Panc1 (cell line): Measurements from ENCODE around the gene GGCX. TPM values are rescaled to one million over a fixed set of nuclear protein-coding genes. Genes with fewer than 3 reads are reported as not detected.

Source experiments
- ATAC-seq: fragments of 200-7000 bp; cut with Tn5 transposase; 2 replicates; pipeline ENCODE4 v1.9.1; 2020; ENCODE audit warnings: mild to moderate bottlenecking, moderate library complexity
- BruUV-seq: library from RNA; stranded (reverse); fragments of 400-500 nt; replicated peaks from 2 replicates; lab custom pipeline; 2021; lab: Mats Ljungman, UMichigan
- CTCF ChIA-PET: fragments of 300-600 bp; sonication (Branson Sonifier 250); formaldehyde crosslinking; loops from one replicate; lab custom pipeline; 2022; ENCODE audit warnings: antibody characterized with exemption; lab: Charles Lee
- POLR2A ChIA-PET: fragments of 300-600 bp; sonication (Branson Sonifier 250); formaldehyde crosslinking; loops from one replicate; lab custom pipeline; 2022; ENCODE audit warnings: antibody characterized with exemption; lab: Charles Lee
- DNase-seq: peaks from one replicate; pipeline ENCODE4 v3.0.0-alpha.2; 2010; ENCODE audit warnings: low read depth, low spot score
- H3K27ac ChIP-seq: 2 replicates; pipeline ENCODE4 v1.5.1; 2011; ENCODE audit warnings: mild to moderate bottlenecking, low read length, inconsistent platforms
- H3K27me3 ChIP-seq: fragments of 200-500 bp; sonication (Bioruptor generic); 2 replicates; pipeline ENCODE4 v1.6.0; 2014; ENCODE audit warnings: low read length, inconsistent platforms; ENCODE audit not compliant: control insufficient read depth, insufficient read depth
- H3K36me3 ChIP-seq: fragments of 200-500 bp; sonication (Bioruptor generic); 2 replicates; pipeline ENCODE4 v1.5.1; 2014; ENCODE audit warnings: inconsistent platforms, mild to moderate bottlenecking, low read length, moderate library complexity; ENCODE audit not compliant: control insufficient read depth, insufficient read depth
- H3K4me1 ChIP-seq: 2 replicates; pipeline ENCODE4 v1.5.1; 2011; ENCODE audit warnings: inconsistent platforms, mild to moderate bottlenecking, low read length, moderate library complexity; ENCODE audit not compliant: control insufficient read depth, insufficient read depth
- H3K4me3 ChIP-seq, 2 experiments: 2 replicates each; pipeline ENCODE4 v1.5.1; 2011 to 2012; ENCODE audit warnings: low read depth in 2 of 2, low read length in 2 of 2, mild to moderate bottlenecking in 2 of 2, inconsistent platforms in 1 of 2, moderate library complexity in 1 of 2
- H3K9me3 ChIP-seq: fragments of 200-500 bp; sonication (Bioruptor generic); 2 replicates; pipeline ENCODE4 v1.5.1; 2014; ENCODE audit warnings: low read depth, mild to moderate bottlenecking, inconsistent platforms, low read length, moderate library complexity; ENCODE audit not compliant: control insufficient read depth, insufficient read depth
- POLR2AphosphoS5 ChIP-seq: IDR thresholded peaks from 2 replicates; pipeline ENCODE4 v1.6.1; 2012; ENCODE audit warnings: mild to moderate bottlenecking, low read depth, low read length, moderate library complexity
- SIN3A ChIP-seq: IDR thresholded peaks from 2 replicates; pipeline ENCODE4 v1.6.1; 2012; ENCODE audit warnings: low read depth, mild to moderate bottlenecking, low read length, moderate library complexity, borderline replicate concordance; ENCODE audit not compliant: insufficient read depth
- TCF7L2 ChIP-seq: IDR thresholded peaks from 2 replicates; pipeline ENCODE4 v1.6.1; 2011; ENCODE audit warnings: mild to moderate bottlenecking, low read depth, low read length, inconsistent platforms
- in situ Hi-C: cut with HindIII; loops from 2 replicates; pipeline ENCODE4 v1.10.0; 2016; ENCODE audit warnings: low sequenced_read_pairs, low pct_unique_long_range_greater_than_20kb
- intact Hi-C: fragments of 100-400 bp; cut with micrococcal nuclease; formaldehyde crosslinking; loops from one replicate; pipeline ENCODE4 v1.10.0; 2022; ENCODE audit not compliant: unreplicated experiment
- total RNA-seq: library from RNA; stranded (reverse); gene quantifications from one replicate; pipeline ENCODE4 v1.2.1, GENCODE V29; 2021; ENCODE audit not compliant: unreplicated experiment
- TF ChIP-seq, protein P1 (sequence below), 2 experiments: IDR thresholded peaks; 2 replicates each; pipeline ENCODE4 v1.6.1; 2011 to 2012; ENCODE audit warnings: low read depth in 2 of 2, control low read depth in 1 of 2, low read length in 1 of 2, mild to moderate bottlenecking in 1 of 2, moderate library complexity in 1 of 2; ENCODE audit not compliant: insufficient read depth in 1 of 2
- TF ChIP-seq, protein P2 (sequence below): fragments of 450-650 bp; IDR thresholded peaks from 2 replicates; pipeline ENCODE4 v1.5.1; 2017; ENCODE audit warnings: mild to moderate bottlenecking

GGCX gene
- total RNA-seq, 1 experiment from 2014 or later, result 64.1 TPM

DNA sequence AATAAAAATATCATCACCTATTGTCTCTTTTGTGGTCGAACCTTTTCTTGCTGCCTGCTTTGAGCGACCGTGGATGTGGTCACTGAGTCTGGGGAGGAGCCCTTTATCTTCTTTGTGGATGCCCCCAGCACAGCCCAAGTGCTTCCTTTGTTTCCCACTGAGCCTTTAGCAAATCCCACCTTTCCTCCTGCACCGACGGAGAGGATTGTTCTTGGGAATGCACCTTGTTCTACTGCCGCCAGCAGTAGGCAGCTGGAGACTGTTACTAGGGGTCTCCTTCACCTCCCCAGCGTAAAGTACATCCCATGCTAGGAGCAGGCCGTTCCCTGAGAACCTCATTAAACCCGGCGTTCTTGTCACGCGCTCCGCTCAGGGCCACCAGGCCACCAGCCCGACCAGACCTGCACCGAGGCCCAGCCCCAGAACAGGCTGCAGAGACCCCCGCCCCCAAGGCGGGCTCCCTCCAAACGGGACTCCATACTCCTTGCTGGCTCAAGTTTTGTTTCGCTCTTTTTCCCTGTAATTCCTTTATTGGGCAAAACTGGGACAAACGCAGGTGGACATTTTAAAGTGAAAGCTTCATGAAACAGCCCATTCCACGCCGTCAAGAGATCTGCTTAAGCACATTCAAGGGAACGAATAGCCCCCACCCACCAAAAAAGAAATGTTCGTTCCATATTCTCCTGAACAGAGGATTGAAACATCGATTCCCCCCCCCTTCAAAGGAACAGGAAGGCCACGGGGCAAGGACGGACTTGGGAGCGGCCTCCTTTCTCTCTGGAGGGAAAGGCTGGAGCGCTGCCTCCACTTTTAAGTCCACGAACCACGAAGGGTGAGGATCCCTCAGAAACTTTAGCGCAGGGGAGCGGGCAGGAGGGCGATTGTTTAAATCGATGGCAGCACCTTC lies 23.4 kb downstream of the GGCX start:
- TSS peak; percentile 85 for BruUV-seq
- intact Hi-C loops, result loop anchor here (2.0 kb wide), 1 partner anchor 117 kb away; no protein-coding TSS in a partner anchor
- ChIA-PET POLR2A (interaction anchor here (0.6 to 3.0 kb wide), 9 partner anchors 14 to 118 kb away, joined by 3 to 16 read pairs (median 4); partner anchors contain the start of gene SH2D6), CTCF (interaction anchor here (0.5 to 2.3 kb wide), 2 partner anchors 118 to 234 kb away, joined by 3 to 11 read pairs; no protein-coding TSS in a partner anchor)
- Histone ChIP-seq H3K4me3 (peak overlapping the region; percentile 99 to 100), H3K36me3 (peaks cover 32% of the 10 kb centered on the region), H3K27ac (peak overlapping the region; percentile 100), H3K4me1 (peaks cover 47% of the 10 kb centered on the region), H3K27me3 (no peaks in the 10 kb centered on the region), H3K9me3 (no peaks in the 10 kb centered on the region)
- in situ Hi-C loops, result loop anchor here (25.0 kb wide), 1 partner anchor 126 kb away; the partner anchor contains the start of genes CAPG and SH2D6
- TF ChIP-seq, protein P1, sequence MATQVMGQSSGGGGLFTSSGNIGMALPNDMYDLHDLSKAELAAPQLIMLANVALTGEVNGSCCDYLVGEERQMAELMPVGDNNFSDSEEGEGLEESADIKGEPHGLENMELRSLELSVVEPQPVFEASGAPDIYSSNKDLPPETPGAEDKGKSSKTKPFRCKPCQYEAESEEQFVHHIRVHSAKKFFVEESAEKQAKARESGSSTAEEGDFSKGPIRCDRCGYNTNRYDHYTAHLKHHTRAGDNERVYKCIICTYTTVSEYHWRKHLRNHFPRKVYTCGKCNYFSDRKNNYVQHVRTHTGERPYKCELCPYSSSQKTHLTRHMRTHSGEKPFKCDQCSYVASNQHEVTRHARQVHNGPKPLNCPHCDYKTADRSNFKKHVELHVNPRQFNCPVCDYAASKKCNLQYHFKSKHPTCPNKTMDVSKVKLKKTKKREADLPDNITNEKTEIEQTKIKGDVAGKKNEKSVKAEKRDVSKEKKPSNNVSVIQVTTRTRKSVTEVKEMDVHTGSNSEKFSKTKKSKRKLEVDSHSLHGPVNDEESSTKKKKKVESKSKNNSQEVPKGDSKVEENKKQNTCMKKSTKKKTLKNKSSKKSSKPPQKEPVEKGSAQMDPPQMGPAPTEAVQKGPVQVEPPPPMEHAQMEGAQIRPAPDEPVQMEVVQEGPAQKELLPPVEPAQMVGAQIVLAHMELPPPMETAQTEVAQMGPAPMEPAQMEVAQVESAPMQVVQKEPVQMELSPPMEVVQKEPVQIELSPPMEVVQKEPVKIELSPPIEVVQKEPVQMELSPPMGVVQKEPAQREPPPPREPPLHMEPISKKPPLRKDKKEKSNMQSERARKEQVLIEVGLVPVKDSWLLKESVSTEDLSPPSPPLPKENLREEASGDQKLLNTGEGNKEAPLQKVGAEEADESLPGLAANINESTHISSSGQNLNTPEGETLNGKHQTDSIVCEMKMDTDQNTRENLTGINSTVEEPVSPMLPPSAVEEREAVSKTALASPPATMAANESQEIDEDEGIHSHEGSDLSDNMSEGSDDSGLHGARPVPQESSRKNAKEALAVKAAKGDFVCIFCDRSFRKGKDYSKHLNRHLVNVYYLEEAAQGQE (IDR thresholded peaks at IDR 0.05; ENCODE audit: insufficient read depth in 1 of 2, low read depth in 2 of 2, low read length in 1 of 2), result no peak
- no peak for TF ChIP-seq TCF7L2
- no peak for TF ChIP-seq SIN3A
- 0 out of 2 replicates have a peak, but pooled peaks have one; percentile 41 for TF ChIP-seq POLR2AphosphoS5
- TF ChIP-seq, protein P2, sequence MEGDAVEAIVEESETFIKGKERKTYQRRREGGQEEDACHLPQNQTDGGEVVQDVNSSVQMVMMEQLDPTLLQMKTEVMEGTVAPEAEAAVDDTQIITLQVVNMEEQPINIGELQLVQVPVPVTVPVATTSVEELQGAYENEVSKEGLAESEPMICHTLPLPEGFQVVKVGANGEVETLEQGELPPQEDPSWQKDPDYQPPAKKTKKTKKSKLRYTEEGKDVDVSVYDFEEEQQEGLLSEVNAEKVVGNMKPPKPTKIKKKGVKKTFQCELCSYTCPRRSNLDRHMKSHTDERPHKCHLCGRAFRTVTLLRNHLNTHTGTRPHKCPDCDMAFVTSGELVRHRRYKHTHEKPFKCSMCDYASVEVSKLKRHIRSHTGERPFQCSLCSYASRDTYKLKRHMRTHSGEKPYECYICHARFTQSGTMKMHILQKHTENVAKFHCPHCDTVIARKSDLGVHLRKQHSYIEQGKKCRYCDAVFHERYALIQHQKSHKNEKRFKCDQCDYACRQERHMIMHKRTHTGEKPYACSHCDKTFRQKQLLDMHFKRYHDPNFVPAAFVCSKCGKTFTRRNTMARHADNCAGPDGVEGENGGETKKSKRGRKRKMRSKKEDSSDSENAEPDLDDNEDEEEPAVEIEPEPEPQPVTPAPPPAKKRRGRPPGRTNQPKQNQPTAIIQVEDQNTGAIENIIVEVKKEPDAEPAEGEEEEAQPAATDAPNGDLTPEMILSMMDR, result no peak
- ATAC-seq (peak; percentile 8; the same call in 1 of the 2 replicates), DNase-seq (no peak)

DNA sequence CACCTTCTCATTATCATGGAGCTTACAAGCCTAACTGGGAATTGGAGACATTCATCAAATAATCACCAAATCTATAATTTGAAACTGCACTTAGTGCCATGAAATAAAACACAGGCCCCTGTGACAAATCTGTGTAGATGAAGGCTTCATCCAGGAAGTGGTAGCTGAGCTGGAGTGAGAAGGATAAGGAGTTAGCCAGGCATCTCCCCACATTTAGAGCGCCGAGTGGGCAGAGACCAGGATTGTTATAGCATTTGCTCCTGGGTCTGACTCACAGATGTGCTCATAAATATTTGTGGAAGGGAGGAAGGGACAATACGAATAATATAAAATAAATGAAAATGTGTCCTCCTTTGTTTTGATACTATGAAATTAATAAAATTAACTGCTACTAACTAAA lies 24.8 kb downstream of the GGCX start:
- in situ Hi-C loops (loop anchor here (25.0 kb wide), 1 partner anchor 124 kb away; the partner anchor contains the start of genes CAPG and SH2D6), intact Hi-C loops (no loop called here)
- ATAC-seq (no peak), DNase-seq (no peak)
- H3K4me3 ChIP-seq, result peak overlapping the region; percentile 99 to 100; a peak in 3 of 4 replicates
- ChIA-PET POLR2A (interaction anchor here (0.6 to 0.9 kb wide), 3 partner anchors 19 to 906 kb away, joined by 3 to 6 read pairs (median 3); no protein-coding TSS in a partner anchor), CTCF (no interaction called here)
- H3K4me1 ChIP-seq, result peaks cover 37% of the 10 kb centered on the region
- peak overlapping the region; percentile 100 for H3K27ac ChIP-seq
- TF ChIP-seq TCF7L2 (no peak), POLR2AphosphoS5 (no peak), SIN3A (no peak)
- TF ChIP-seq, protein P2, result no peak
- TF ChIP-seq, protein P1 (IDR thresholded peaks at IDR 0.05; ENCODE audit: insufficient read depth in 1 of 2, low read depth in 2 of 2, low read length in 1 of 2), result no peak
- no peaks in the 10 kb centered on the region for H3K9me3 ChIP-seq
- no peaks in the 10 kb centered on the region for H3K27me3 ChIP-seq
- no TSS peak for BruUV-seq
- peaks cover 18% of the 10 kb centered on the region for H3K36me3 ChIP-seq
